HG03432 (cell line): Measurements from ENCODE around the gene SMCO1.
"Not testable (repeated sequence)": the region's sequence is repeated elsewhere in the genome, so short reads cannot be mapped to it uniquely, and the experiment has no call there.

Experiments
- ATAC-seq: cut with Tn5 transposase; IDR thresholded peaks from one replicate; pipeline ENCODE4 v1.9.1; 2021; ENCODE audit warnings: mild to moderate bottlenecking, moderate library complexity; ENCODE audit not compliant: unreplicated experiment

Gene SMCO1

GRCh38 chr3:196496183-196496582, 19.0 kb downstream of the SMCO1 start:
- ATAC-seq: no peak

GRCh38 chr3:196493292-196493691, 21.9 kb downstream of the SMCO1 start:
- ATAC-seq: no peak

GRCh38 chr3:196492080-196492479, 23.1 kb downstream of the SMCO1 start:
- no peak for ATAC-seq

- ATAC-seq: no peak
These were observed 25.4 kb downstream of the SMCO1 start for GRCh38 chr3:196489747-196490146.

GRCh38 chr3:196486263-196486662, 28.9 kb downstream of the SMCO1 start:
- no peak for ATAC-seq

GRCh38 chr3:196477678-196478077, 37.5 kb downstream of the SMCO1 start:
- ATAC-seq: no peak

- no peak for ATAC-seq
These were observed 42.9 kb downstream of the SMCO1 start for GRCh38 chr3:196472286-196472685.

- ATAC-seq: no peak
These were observed 43.6 kb downstream of the SMCO1 start for GRCh38 chr3:196471551-196471950.

GRCh38 chr3:196470182-196470581, 45.0 kb downstream of the SMCO1 start:
- not testable (repeated sequence) for ATAC-seq

- no peak for ATAC-seq
These were observed 51.3 kb downstream of the SMCO1 start for GRCh38 chr3:196463804-196464203.

- no peak for ATAC-seq
These were observed 51.7 kb downstream of the SMCO1 start for GRCh38 chr3:196463478-196463756.

- not testable (repeated sequence) for ATAC-seq
These were observed 52.3 kb downstream of the SMCO1 start for GRCh38 chr3:196462680-196463477.

GRCh38 chr3:196458063-196458462, 57.1 kb downstream of the SMCO1 start:
- no peak for ATAC-seq

GRCh38 chr3:196457470-196457869, 57.7 kb downstream of the SMCO1 start:
- ATAC-seq: not testable (repeated sequence)
